ENCODE results near the gene ARHGAP15.

The ARHGAP15 gene

GRCh38 chr2:143223556-143223955, 94.3 kb downstream of the ARHGAP15 start:
- DNase-seq (ENCODE audit: low read depth in 1 of 2, low spot score in 1 of 2) = no peak

DNA sequence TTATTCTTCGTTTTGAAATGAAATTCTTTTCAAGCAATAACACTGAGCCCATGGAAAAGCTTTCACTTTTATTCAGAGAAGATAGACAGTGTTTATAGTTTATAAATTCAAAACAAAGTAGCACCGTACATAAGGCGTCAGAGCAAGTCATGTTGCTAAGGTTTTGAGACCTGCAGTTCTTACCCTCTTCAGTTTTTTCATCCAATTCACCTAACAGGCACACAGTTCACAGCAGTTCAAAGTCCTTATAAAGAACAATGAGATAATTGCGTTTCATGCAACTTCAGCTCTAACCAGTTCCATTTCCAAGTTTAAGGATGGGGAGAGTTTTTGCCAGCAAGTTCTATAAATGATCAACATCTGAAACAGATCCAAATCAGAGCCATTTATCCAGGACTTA, 96.7 kb downstream of the ARHGAP15 start:
- DNase-seq (ENCODE audit: low read depth in 1 of 2, low spot score in 1 of 2) = no peak

DNA sequence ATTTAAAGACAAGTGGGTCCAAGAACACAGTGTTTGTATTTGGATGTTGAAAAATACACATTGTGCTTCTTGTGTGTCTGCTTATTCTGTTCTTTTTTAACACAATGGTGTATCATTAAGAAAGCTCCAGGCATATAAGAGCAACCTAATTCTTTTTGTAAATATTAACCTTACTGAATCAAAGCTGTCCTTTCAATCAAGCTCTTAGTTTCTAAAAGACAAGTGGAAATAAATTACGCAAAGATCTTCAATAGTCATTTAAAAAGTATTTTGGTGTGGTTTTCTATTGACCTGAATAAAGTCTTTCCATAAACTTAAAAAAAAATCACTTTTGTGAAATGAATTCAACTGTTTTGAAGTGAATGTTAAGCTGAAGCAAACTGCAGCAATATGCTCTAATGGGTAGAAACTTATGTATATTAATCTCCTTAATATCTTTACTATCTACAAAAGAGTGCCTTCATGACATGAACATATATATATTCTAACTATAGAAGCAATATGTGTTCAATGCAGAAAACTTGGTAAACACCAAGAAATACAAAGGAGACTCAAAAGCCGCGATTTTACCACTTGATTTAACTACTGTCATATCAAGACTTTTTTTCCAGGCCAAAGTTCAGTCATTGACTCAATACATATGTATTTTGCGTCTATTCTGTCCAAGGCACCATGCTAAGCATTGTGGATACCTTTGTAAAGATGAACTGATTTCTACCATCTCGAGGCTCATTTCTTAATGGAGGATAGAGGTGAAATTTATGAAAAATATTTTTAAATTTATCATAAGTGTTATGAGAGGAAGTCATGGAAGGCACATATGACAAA, 97.7 kb downstream of the ARHGAP15 start:
- DNase-seq (ENCODE audit: low read depth in 1 of 2, low spot score in 1 of 2) = no peak

- no peak for DNase-seq (ENCODE audit: low read depth in 1 of 2, low spot score in 1 of 2)
These were observed 100.2 kb downstream of the ARHGAP15 start for GRCh38 chr2:143229411-143229810.

DNA sequence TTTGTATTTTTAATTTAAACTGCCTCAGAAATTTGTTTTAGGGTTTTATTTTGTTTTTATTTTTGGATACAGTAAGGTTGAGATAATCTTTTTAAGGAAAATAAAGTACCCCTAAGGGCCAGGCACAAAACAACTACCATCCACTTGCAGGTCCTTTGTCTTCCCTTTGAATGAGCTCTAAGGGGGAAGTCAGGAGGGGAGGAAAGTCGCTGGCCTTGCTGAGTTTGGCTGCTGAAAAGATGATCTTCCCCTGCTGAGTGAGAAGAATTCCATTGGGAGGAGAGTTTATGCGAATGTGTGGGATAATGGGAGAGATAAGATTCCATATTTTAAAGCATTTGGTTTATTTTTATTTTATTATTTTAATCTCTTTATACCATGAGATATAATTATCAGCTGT, 100.7 kb downstream of the ARHGAP15 start:
- no peak for DNase-seq (ENCODE audit: low read depth in 1 of 2, low spot score in 1 of 2)

- no peak for DNase-seq (ENCODE audit: low read depth in 1 of 2, low spot score in 1 of 2)
These were observed 101.5 kb downstream of the ARHGAP15 start for GRCh38 chr2:143230506-143231253.

DNA sequence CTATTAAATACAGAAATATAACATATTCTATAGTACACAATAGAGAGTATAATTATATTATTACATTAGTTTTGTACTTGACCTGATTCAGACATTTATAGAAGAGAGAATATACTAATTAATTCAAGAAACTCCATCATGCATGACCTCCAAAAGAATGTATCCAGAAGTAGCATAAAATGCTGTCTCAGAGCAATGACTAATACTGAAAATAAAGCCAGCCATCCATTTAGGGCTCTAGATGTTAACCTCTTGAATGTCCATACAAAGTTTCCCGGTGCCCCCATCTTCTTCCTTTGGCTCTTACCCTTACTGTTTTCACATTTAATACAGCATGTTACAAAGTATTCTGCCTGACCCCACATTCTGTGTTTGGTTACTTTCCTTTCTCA, 102.0 kb downstream of the ARHGAP15 start:
- DNase-seq (ENCODE audit: low read depth in 1 of 2, low spot score in 1 of 2) = no peak

DNA sequence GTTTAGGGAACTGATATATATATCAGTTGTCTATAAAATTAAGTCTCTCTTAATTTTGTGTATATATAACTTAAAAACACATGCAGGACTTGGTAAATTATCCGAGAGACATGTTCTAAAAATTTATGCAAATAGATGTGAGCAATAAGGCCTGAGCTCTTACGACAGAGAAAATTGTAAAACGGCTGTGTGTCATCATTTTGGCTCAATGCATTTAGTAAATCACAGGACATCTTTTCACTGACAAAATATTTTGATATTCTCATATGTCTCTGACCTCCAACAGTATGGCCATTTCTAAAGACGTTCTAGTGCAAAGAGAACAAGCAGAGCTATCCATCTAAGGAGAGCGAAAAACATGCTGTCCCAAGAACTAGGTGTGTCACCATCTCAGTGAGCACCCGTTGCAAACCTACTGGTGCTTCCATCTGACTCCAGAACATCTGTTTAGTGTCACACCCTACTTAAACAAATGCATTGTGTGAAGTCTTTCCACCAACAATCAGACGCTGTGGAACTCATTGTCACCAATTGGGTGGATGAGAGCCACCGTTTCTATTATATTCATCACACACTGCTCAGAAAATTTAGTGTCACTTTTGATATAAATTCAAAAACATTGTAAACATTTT, 108.0 kb downstream of the ARHGAP15 start:
- DNase-seq (ENCODE audit: low read depth in 1 of 2, low spot score in 1 of 2) = no peak

GRCh38 chr2:143241403-143242088, 112.3 kb downstream of the ARHGAP15 start:
- DNase-seq (ENCODE audit: low read depth in 1 of 2, low spot score in 1 of 2) = no peak

GRCh38 chr2:143246246-143246645, 117.0 kb downstream of the ARHGAP15 start:
- DNase-seq (ENCODE audit: low read depth in 1 of 2, low spot score in 1 of 2) = no peak

DNA sequence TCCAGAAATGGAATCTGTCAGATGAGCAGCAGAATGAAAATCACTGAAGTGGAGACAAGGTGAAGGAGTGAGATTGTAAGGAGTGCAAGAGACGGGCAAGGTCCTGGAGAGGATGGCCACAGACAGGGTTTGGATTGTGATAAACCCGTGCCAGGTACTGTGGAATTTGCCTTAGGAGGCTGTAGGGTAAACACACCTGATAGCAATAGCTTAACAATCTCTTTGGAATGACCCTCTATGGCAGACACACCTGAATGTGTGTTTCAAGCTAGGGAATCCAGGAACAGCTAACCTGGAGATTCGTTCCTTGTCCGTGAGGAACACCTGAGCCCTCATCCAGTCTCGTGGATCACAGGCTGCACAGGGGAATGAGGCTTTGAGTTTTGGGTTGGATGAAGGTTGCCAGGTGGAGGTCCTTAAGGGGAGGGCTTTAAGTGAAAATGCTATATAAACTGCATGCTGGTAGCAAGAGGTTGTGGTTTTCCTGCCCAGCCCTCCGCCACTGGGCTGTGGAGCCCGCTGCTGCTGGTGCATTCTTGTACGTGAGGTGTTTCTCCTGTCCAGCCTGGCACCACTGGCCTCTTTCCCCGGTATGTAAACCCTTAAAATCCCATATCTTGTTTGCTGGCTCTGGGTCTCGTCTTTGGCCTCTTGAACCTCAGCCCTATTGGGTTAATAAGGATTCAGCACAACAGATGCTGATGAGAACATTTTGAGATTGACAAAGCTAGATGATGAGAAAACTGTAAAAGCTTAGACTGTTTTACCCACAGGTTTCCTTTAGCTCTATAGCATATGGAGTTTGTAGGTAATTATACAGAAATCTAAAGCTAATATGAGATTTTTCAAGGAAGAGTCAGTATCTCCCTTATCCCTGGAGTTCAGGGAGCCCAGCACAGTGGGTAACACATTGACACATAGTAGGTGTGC, 117.9 kb downstream of the ARHGAP15 start:
- DNase-seq (ENCODE audit: low read depth in 1 of 2, low spot score in 1 of 2) = no peak

DNA sequence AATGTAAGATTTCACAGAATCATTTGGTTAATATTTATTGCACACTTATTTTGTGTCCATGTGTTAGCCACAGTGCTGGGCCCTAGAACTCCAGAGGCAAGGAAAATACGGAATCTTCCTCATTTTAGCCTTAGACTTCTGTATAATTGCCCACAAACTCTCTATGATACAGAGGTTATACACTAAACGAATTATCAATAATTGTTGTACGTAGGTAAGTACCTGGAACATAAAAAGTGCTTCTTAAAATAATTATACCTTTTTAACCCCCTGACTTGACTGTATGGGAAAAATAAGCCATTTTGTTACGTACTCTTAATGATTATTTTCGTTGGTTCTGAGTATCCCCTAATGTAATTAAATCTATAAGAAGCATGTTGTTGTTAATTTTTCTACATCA, 119.4 kb downstream of the ARHGAP15 start:
- no peak for DNase-seq (ENCODE audit: low read depth in 1 of 2, low spot score in 1 of 2)

GRCh38 chr2:143251681-143252080, 122.5 kb downstream of the ARHGAP15 start:
- no peak for DNase-seq (ENCODE audit: low read depth in 1 of 2, low spot score in 1 of 2)

DNA sequence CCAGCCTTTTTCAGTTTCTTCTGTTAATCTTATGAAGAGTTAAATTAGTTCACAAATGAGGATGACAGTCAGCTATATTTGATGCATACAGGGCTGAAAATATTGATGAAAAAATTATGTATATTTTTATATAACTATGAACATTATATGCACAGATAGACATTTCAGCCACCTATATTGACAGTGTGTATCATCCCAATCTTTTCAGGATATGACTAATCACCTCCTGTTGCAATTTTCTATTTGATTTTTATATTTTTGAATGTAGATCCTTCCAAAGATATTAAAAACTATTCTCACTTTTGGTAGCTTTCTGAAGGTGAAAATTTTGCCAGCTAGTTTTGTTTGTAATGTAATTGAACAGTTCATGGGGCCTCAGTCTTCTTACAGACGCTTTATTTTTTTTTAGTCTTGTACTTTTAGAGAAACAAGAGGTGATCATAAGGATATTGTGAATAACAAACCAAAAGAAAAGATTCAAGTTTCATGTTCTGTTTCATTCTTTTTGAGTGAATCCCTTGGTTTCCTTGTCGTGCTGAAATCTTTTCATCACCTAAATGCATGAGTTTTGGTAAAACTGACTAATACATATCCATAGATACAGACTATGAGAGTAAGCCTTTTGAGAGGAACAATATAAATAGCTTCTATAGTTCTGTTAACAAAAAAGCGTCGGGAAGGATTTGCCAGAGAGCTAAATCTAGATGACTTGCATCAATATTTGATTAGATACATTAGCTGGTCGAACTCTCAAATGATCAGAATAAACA, 123.1 kb downstream of the ARHGAP15 start:
- DNase-seq (ENCODE audit: low read depth in 1 of 2, low spot score in 1 of 2) = no peak

DNA sequence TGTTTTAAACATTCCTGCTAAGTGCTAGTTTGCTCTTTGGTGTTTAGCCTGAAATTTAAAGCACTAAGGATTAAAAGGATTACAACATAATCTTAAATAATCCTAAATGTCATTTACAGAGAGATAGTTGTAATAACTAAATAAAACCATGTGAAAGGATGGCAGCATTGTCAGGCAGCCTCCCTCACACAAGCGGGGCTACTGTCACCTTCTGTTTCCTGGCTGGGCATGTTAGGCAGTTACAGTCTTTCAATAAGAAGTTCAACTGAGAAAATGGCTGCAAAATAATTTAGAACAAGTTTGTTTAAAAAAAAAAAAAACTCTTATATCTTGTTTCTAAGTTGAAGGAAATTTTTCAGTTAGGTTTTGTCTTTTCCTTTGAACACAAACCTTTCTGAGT, 124.9 kb downstream of the ARHGAP15 start:
- DNase-seq (ENCODE audit: low read depth in 1 of 2, low spot score in 1 of 2) = no peak

- no peak for DNase-seq (ENCODE audit: low read depth in 1 of 2, low spot score in 1 of 2)
These were observed 125.9 kb downstream of the ARHGAP15 start for GRCh38 chr2:143255086-143255485.

- DNase-seq (ENCODE audit: low read depth in 1 of 2, low spot score in 1 of 2) = no peak
These were observed 126.7 kb downstream of the ARHGAP15 start for GRCh38 chr2:143255899-143256298.

DNA sequence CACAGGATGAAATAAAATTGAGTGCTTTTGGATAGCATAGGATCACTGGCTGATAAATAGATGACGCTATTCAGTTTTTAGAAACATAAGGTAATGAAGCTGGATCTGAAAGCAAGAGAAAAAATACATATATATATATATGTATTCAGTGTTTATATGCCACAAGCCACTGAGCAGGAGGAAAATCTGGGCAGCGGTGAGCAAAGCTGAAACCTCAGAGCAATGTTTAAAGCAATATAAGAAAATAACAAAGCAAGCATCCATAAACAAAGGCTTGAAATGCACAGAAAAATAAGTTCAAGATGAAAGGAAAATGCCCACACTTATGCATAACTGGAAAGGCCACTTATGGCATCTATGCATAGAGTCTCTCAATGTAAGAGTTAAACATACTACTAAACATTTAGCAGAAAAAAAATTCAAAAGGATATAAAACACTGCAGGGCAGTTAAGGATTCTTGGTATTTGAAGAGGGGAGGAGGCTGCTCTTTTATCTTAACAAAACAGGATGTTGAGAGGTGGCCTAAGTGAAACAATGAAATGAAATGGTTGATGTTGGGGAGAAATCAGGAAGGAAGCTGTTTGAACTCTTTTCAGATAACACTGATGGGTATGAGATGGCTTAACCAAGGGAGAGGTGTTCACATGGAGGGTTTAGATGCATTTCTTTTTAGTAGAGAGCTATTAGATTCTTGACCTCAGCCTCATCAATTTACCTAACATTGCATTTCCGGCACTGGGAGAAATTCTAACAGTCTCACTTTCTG, 129.1 kb downstream of the ARHGAP15 start:
- no peak for DNase-seq (ENCODE audit: low read depth in 1 of 2, low spot score in 1 of 2)

Data from activated CD4-positive, alpha-beta T cell treated with anti-CD3 and anti-CD28 coated beads, Interleukin-2, amount 50 U/mL, for 24 hours (primary cell).